ENCODE measurements around the gene DDX59.

Gene DDX59

DNA sequence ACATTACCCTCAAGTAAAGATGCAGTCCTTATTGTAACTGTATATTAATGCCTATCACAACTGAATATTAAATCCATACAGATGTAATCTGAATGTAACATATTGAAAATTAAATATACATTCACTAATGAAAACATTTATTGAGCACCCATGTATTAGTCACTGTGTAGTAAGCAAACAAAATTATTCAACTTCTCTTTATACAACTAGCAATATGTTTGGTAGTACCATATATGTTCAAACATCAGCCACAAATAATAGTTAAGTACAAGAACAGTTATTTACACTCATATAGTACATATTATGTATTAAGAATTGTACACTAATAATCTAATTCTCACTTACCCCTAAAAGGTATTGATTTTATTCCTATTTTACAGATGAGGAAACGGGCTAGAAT is 67.1 kb downstream of the DDX59 start:
- Mint-ChIP-seq H3K27me3 (no peaks in the 10 kb centered on the region), H3K4me1 (ENCODE audit: low read depth in 2 of 2) (peaks cover 0 to 1% of the 10 kb centered on the region in 2 donors), H3K9me3 (no peaks in the 10 kb centered on the region), H3K36me3 (ENCODE audit: insufficient read depth) (no peaks in the 10 kb centered on the region), H3K27ac (no peak overlapping the region), H3K4me3 (no peak overlapping the region)
- DNase-seq (no peak), ATAC-seq (replicated peaks) (no peak)
